Upper lobe of right lung (tissue), 1 donor: Measurements from ENCODE around the gene EPS8L3. TPM values are rescaled to one million over a fixed set of nuclear protein-coding genes. Genes with fewer than 3 reads are reported as not detected.

ENCODE experiments used
- ATAC-seq: fragments of 200-7000 bp; cut with Tn5 transposase; one replicate; pipeline ENCODE4 v1.9.1; 2020; ENCODE audit warnings: mild to moderate bottlenecking, moderate library complexity
- DNase-seq: peaks from one replicate; pipeline ENCODE4 v3.0.0-alpha.2; 2020
- H3K27ac ChIP-seq: fragments of 200-600 bp; one replicate; pipeline ENCODE4 v1.8.0; 2022
- H3K27me3 ChIP-seq: fragments of 200-600 bp; one replicate; pipeline ENCODE4 v1.8.0; 2022; ENCODE audit warnings: mild to moderate bottlenecking
- H3K36me3 ChIP-seq: fragments of 200-600 bp; one replicate; pipeline ENCODE4 v1.8.0; 2022
- H3K4me1 ChIP-seq: fragments of 200-600 bp; one replicate; pipeline ENCODE4 v1.8.0; 2022
- H3K4me3 ChIP-seq: fragments of 200-600 bp; one replicate; pipeline ENCODE4 v1.8.0; 2022; ENCODE audit warnings: mild to moderate bottlenecking
- H3K9me3 ChIP-seq: fragments of 200-600 bp; one replicate; pipeline ENCODE4 v1.8.0; 2022
- intact Hi-C: fragments of 100-400 bp; cut with DNase I; formaldehyde crosslinking; loops from one replicate; pipeline ENCODE4 v1.11.0; 2022
- total RNA-seq: library from RNA; stranded (reverse); fragmentation: NEBNext Ultra II Directional; extraction: Animal tissue kit (Norgen Biotek cat#: 25700); gene quantifications from one replicate; pipeline ENCODE4 v1.2.1, GENCODE V29; 2021
- TF ChIP-seq, protein P1 (sequence below): fragments of 200-600 bp; IDR thresholded peaks from one replicate; pipeline ENCODE4 v1.8.0; 2022; ENCODE audit warnings: antibody characterized with exemption
- donor health status: DM: no; HTN: yes; CAD: no; lungs with severe emphysema.

The EPS8L3 gene
- total RNA-seq, 1 donor from 2014 or later = not detected

DNA sequence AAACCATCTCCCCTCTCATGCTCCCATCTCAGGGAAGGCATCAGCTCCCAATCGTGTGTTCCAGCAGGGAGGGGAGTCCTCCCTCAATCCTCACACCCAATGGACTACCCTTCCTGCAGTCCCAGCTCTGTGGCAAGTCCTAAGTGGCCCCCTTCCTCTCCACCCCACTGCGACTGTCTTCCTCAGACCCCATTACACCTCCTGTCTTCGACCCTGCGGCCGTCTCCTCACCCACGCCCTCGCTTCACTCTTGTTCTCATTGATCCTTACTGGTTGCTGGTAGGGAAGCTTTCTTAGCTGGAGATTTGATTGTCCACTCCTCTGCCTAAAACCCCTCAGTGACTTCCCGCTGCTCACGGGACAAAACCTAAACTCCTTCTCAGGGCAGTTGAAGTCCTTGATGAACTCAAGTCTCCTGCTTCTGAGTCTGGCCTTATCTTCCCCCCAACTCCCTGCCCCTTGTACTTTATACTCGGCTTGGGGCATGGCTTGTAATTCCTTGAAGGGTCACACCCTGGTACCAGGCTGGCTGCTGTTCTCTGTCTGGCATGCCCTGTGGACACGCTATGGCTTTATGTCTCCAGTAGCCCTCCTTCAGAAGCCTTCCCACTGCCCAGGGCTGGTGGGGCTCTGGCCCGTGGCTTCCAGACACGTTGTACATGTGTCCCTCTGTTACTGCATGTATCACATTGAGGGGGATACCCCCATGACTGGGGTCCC is 2.3 kb upstream of the EPS8L3 start:
- intact Hi-C loops = no loop called here
- Histone ChIP-seq H3K36me3 (no peaks in the 10 kb centered on the region), H3K9me3 (no peaks in the 10 kb centered on the region), H3K4me3 (no peak overlapping the region), H3K27ac (no peak overlapping the region), H3K4me1 (peaks cover 8% of the 10 kb centered on the region), H3K27me3 (no peaks in the 10 kb centered on the region)
- DNase-seq (peak; percentile 42), ATAC-seq (no peak)
- TF ChIP-seq, protein P1, sequence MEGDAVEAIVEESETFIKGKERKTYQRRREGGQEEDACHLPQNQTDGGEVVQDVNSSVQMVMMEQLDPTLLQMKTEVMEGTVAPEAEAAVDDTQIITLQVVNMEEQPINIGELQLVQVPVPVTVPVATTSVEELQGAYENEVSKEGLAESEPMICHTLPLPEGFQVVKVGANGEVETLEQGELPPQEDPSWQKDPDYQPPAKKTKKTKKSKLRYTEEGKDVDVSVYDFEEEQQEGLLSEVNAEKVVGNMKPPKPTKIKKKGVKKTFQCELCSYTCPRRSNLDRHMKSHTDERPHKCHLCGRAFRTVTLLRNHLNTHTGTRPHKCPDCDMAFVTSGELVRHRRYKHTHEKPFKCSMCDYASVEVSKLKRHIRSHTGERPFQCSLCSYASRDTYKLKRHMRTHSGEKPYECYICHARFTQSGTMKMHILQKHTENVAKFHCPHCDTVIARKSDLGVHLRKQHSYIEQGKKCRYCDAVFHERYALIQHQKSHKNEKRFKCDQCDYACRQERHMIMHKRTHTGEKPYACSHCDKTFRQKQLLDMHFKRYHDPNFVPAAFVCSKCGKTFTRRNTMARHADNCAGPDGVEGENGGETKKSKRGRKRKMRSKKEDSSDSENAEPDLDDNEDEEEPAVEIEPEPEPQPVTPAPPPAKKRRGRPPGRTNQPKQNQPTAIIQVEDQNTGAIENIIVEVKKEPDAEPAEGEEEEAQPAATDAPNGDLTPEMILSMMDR = no peak

DNA sequence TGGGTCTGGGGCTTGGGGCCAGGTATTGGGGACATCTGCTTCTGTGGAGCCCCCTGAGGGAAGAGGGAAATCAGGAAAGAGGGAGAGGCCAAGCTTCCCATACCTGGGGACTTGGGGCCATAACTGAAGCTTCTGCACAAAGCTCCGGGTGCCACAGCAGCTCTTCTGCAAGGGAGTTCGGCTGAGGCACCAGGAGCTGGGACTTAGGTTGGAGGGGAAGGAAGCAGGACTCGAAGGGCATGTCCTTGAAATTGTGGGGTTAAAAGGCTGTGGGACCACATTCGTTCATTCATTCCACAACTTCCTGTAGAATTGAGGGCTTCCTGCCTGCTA is 1.7 kb upstream of the EPS8L3 start:
- no peaks in the 10 kb centered on the region for H3K9me3 ChIP-seq
- DNase-seq (peak; percentile 42), ATAC-seq (no peak)
- H3K4me1 ChIP-seq = peaks cover 8% of the 10 kb centered on the region
- no peak overlapping the region for H3K4me3 ChIP-seq
- H3K27ac ChIP-seq = no peak overlapping the region
- TF ChIP-seq, protein P1 = no peak
- intact Hi-C loops = no loop called here
- no peaks in the 10 kb centered on the region for H3K27me3 ChIP-seq
- H3K36me3 ChIP-seq = no peaks in the 10 kb centered on the region

DNA sequence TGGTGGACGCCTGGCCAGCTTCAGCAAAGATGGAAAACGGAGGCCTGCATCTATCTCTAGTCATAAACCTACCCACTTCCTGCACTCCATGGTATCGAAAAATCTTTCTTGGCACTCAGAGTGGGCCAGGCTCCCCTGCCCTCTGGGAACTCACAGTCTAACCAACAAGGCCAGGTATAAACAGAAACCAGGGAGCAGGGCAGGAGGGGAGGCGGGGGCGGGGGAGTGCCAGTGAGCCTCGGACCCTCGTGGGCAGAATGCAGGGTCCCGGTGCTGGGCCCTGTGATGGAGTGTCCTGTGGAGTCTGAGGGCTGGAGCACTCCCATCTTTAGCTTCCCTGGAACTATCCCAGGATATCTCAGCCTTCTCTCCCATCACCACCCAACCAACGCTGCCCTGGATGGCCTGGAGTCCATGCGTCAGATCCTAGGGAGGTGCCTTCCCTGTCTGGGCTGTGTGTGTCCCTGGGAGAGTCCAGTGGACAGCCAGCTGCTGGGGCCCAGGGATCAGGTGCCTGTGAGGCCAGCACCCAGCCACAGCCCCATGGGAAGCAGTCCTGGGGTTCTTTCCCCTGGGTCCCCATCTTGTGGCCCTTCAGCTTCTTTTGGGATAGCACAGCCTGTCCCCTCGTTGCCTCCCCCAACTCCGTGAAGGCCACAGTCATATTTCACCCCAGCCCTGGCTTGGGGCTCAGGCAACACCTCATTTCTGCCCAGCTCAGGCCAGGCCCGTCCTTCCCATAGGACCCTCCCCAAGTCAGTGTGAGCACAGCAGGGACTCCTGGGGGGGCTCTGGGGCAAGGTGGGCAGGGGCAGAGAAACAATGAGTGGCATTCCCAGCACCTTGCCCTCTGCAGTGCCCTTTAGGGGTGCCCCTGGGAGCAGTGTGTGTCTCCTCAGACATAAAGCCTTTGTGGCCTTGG is 1.1 kb upstream of the EPS8L3 start:
- DNase-seq (peak; percentile 54), ATAC-seq (no peak)
- Histone ChIP-seq H3K36me3 (no peaks in the 10 kb centered on the region), H3K4me1 (peaks cover 8% of the 10 kb centered on the region), H3K27me3 (no peaks in the 10 kb centered on the region), H3K9me3 (no peaks in the 10 kb centered on the region), H3K4me3 (no peak overlapping the region), H3K27ac (no peak overlapping the region)
- TF ChIP-seq, protein P1 = no peak
- intact Hi-C loops = no loop called here

DNA sequence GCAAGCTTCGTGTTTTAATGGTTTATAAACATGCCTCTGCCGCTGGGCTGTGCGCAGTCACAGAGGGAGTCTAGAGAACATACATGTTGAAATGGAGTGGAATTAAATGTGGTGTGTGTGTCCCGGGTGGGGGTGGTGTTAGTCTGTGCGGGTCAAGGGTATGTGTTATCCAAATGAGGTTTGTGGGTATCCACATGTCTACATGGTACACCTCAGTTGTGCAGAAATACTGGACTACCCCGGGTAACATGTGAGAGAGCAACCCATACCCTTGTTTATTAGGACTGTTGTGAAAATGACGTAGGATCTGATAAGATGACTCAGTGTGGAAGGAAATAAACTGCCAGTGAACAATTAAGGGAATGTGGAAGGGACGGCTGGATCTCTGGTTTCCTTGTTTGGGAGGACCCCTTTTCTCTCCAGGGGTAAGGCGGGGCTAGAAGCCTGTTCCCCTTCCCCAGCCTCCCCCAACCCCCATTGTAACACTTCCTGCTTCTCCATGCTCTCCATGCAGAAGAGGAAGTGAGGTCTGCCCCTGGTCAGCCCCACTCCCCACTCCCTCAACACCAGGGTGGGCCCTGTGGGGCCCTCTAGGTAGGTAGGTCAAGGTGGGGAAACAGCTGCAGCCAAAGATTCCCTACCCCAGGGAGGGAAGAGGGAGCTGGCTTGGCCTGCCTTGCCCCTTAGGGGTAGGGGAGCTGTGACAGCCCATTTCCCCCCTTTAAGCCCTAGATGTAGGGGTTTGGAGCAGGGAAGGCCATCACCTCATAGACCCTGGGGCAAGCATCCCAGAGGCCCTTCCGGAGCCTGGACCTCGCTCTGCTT is 690 bp downstream of the EPS8L3 start:
- TF ChIP-seq, protein P1 = no peak
- ATAC-seq (peak; percentile 9), DNase-seq (peak; percentile 45)
- Histone ChIP-seq H3K9me3 (no peaks in the 10 kb centered on the region), H3K27ac (no peak overlapping the region), H3K36me3 (no peaks in the 10 kb centered on the region), H3K4me1 (peaks cover 8% of the 10 kb centered on the region), H3K4me3 (no peak overlapping the region), H3K27me3 (no peaks in the 10 kb centered on the region)
- intact Hi-C loops = no loop called here

DNA sequence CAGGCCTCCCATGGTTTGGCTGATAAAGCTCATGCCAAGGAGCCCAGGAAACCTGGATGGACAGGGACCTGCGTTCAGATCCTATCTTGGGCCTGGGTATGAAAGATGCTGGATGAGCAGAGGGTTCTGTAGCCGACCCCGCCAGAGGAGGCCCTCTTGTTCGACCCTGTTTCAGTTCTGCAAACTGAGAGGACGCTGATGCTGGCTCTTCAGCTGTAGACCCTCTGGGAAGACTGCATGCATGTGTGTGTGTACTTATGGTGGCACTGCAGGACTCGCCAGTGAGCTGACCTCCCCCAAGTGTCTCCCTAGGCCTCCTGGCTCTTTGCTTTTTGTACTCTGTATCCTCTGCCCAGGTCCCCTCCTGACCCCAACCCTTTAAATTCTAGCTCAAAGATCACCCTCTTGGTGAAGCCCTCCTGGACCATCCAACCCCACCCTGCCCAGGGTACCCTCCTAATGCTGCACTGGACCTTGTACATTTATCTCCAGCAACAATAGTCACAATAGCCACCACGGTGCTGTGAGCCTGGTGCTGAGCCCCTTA is 1.6 kb downstream of the EPS8L3 start:
- intact Hi-C loops = no loop called here
- no peaks in the 10 kb centered on the region for H3K36me3 ChIP-seq
- H3K27ac ChIP-seq = no peak overlapping the region
- no peaks in the 10 kb centered on the region for H3K27me3 ChIP-seq
- ATAC-seq = no peak
- TF ChIP-seq, protein P1 = no peak
- no peaks in the 10 kb centered on the region for H3K9me3 ChIP-seq
- peaks cover 8% of the 10 kb centered on the region for H3K4me1 ChIP-seq
- no peak for DNase-seq
- H3K4me3 ChIP-seq = no peak overlapping the region
